Stomach (tissue), 9 donors: Measurements from ENCODE around the gene N4BP2. TPM values are rescaled to one million over a fixed set of nuclear protein-coding genes. Genes with fewer than 3 reads are reported as not detected.

ENCODE experiments used
- DNase-seq, 2 donors: peaks; one replicate each; pipeline versions ENCODE4 v3.0.0 to v3.0.0-alpha.2; 2013 to 2019
- H3K27ac ChIP-seq, 5 donors: fragments of 200-600 bp in 4 of 5; sonication (generic) in 4 of 5; one replicate each; pipeline ENCODE4 v1.5.1; 2013 to 2019; ENCODE audit warnings: mild to moderate bottlenecking in 1 of 5, moderate library complexity in 1 of 5
- H3K27me3 ChIP-seq, 3 donors: fragments of 200-600 bp; sonication (generic); one replicate each; pipeline ENCODE4 v1.5.1; 2017 to 2019; ENCODE audit warnings: mixed run types in 1 of 3
- H3K36me3 ChIP-seq, 4 donors: fragments of 200-600 bp; sonication (generic); 1 replicate in 3 of 4; 2 replicates in 1 of 4; pipeline ENCODE4 v1.5.1; 2016 to 2019
- H3K4me1 ChIP-seq, 4 donors: fragments of 200-600 bp; sonication (generic); one replicate each; pipeline ENCODE4 v1.5.1; 2016 to 2019
- H3K4me3 ChIP-seq, 4 donors: fragments of 200-600 bp; sonication (generic) in 3 of 4; one replicate each; pipeline ENCODE4 v1.5.1; 2016 to 2019; ENCODE audit warnings: mild to moderate bottlenecking in 1 of 4
- H3K9me3 ChIP-seq, 4 donors: fragments of 200-600 bp; sonication (generic); one replicate each; pipeline ENCODE4 v1.5.1; 2016 to 2019
- CTCF ChIP-seq, 7 experiments: fragments of 450-650 bp in 4 of 7; fragments of 200-600 bp in 3 of 7; sonication (generic) in 3 of 7; IDR thresholded peaks; one replicate each; pipeline ENCODE4 v1.5.1; 2016 to 2019; ENCODE audit warnings: antibody characterized with exemption in 7 of 7, control low read depth in 2 of 7, mild to moderate bottlenecking in 1 of 7
- EP300 ChIP-seq: sonication (generic); formaldehyde crosslinking; IDR thresholded peaks from one replicate; pipeline ENCODE4 v1.6.1; 2017; ENCODE audit warnings: antibody characterized with exemption
- POLR2A ChIP-seq, 4 donors: fragments of 450-650 bp; IDR thresholded peaks; one replicate each; pipeline ENCODE4 v1.6.1; 2016; ENCODE audit warnings: antibody characterized with exemption in 4 of 4, control low read depth in 2 of 4, mild to moderate bottlenecking in 1 of 4, moderate library complexity in 1 of 4
- POLR2AphosphoS5 ChIP-seq, 3 donors: sonication (generic); formaldehyde crosslinking; IDR thresholded peaks; one replicate each; pipeline ENCODE4 v1.6.1; 2016; ENCODE audit warnings: antibody characterized with exemption in 3 of 3
- WGBS, 5 donors: extraction: QIAGEN DNeasy Blood & Tissue Kit in 3 of 5; methylation state at CpG; one replicate each; pipeline versions ENCODE4 v1.1.5 to v1.1.7; 2013 to 2018; 5-methylcytosine and 5-hydroxymethylcytosine counted together
- intact Hi-C: fragments of 100-400 bp; cut with DNase I; formaldehyde crosslinking; loops from one replicate; pipeline ENCODE4 v1.15.1; 2023; ENCODE audit warnings: low total_unique reads
- polyA plus RNA-seq, 3 donors: library from polyadenylated mRNA; stranded (reverse); fragments of 200-250 nt; gene quantifications; one replicate each; pipeline ENCODE4 v1.2.3, GENCODE V29; 2013
- total RNA-seq, 5 donors: library from RNA; depleted of rRNA; stranded (reverse); fragments of >200 nt; gene quantifications; one replicate each; pipeline versions ENCODE4 v1.1.0 to v1.2.3, GENCODE V29; 2014 to 2016
- donor health status: healthy with polysubstance abuse.
- donor health status: Bipolar disorder and iron deficiency.
- donor health status: healthy.

N4BP2 gene
- total and polyA plus RNA-seq, 8 donors = 0.73 to 41.5 (median 5.5) TPM

GRCh38 chr4:40059362-40059761, 2.7 kb downstream of the N4BP2 start:
- H3K4me3 ChIP-seq = no peak overlapping the region
- peaks cover 12 to 30% (median 25%) of the 10 kb centered on the region in 4 donors for H3K4me1 ChIP-seq
- no peak for DNase-seq
- H3K27me3 ChIP-seq = no peaks in the 10 kb centered on the region
- 82 to 91% (median 82%) methylated on average over 6 of the region's 6 CpGs for whole genome bisulfite sequencing, 5 donors
- no peaks in the 10 kb centered on the region for H3K9me3 ChIP-seq
- TF ChIP-seq POLR2A (IDR thresholded peaks at IDR 0.05) (no peak), EP300 (no peak), CTCF (IDR thresholded peaks at IDR 0.05) (no peak), POLR2AphosphoS5 (IDR thresholded peaks at IDR 0.05) (no peak)
- peaks cover 0 to 8% (median under 1%) of the 10 kb centered on the region in 4 donors for H3K36me3 ChIP-seq
- H3K27ac ChIP-seq = no peak overlapping the region
- intact Hi-C loops = no loop called here

GRCh38 chr4:40065010-40065409, 8.4 kb downstream of the N4BP2 start:
- H3K9me3 ChIP-seq = no peaks in the 10 kb centered on the region
- peaks cover 0 to 13% (median 2%) of the 10 kb centered on the region in 4 donors for H3K4me1 ChIP-seq
- no peak overlapping the region for H3K27ac ChIP-seq
- H3K36me3 ChIP-seq = peaks cover 0 to 10% (median 4%) of the 10 kb centered on the region in 4 donors
- H3K4me3 ChIP-seq = no peak overlapping the region
- TF ChIP-seq POLR2A (IDR thresholded peaks at IDR 0.05) = no peak
- no peak for TF ChIP-seq POLR2AphosphoS5 (IDR thresholded peaks at IDR 0.05)
- no peak for TF ChIP-seq EP300
- TF ChIP-seq CTCF (IDR thresholded peaks at IDR 0.05) = no peak
- WGBS, 5 donors = 77 to 90% (median 82%) methylated on average over 3 of the region's 3 CpGs
- H3K27me3 ChIP-seq = no peaks in the 10 kb centered on the region
- DNase-seq = no peak
- intact Hi-C loops = no loop called here

GRCh38 chr4:40066651-40067050, 10.0 kb downstream of the N4BP2 start:
- no peaks in the 10 kb centered on the region for H3K27me3 ChIP-seq
- DNase-seq = no peak
- H3K4me1 ChIP-seq = peaks cover 0 to 20% (median 2%) of the 10 kb centered on the region in 4 donors
- H3K4me3 ChIP-seq = no peak overlapping the region
- TF ChIP-seq EP300 = no peak
- TF ChIP-seq POLR2A (IDR thresholded peaks at IDR 0.05) = no peak
- TF ChIP-seq POLR2AphosphoS5 (IDR thresholded peaks at IDR 0.05) = no peak
- TF ChIP-seq CTCF (IDR thresholded peaks at IDR 0.05) = no peak
- no peak overlapping the region for H3K27ac ChIP-seq
- intact Hi-C loops = no loop called here
- H3K36me3 ChIP-seq = peaks cover 0 to 10% (median 4%) of the 10 kb centered on the region in 4 donors
- 89 to 94% (median 92%) methylated on average over 3 of the region's 3 CpGs for WGBS, 5 donors
- H3K9me3 ChIP-seq = no peaks in the 10 kb centered on the region

GRCh38 chr4:40070387-40070786, 13.7 kb downstream of the N4BP2 start:
- Histone ChIP-seq H3K4me3 (no peak overlapping the region), H3K9me3 (no peaks in the 10 kb centered on the region), H3K27ac (no peak overlapping the region), H3K4me1 (peaks cover 0 to 12% (median 2%) of the 10 kb centered on the region in 4 donors), H3K27me3 (no peaks in the 10 kb centered on the region), H3K36me3 (peaks cover 5 to 20% (median 17%) of the 10 kb centered on the region in 4 donors)
- intact Hi-C loops = no loop called here
- WGBS, 5 donors = 90 to 100% (median 97%) methylated on average over 1 of the region's 1 CpG
- no peak for DNase-seq
- TF ChIP-seq POLR2A (IDR thresholded peaks at IDR 0.05) = no peak
- no peak for TF ChIP-seq CTCF (IDR thresholded peaks at IDR 0.05)
- no peak for TF ChIP-seq EP300
- TF ChIP-seq POLR2AphosphoS5 (IDR thresholded peaks at IDR 0.05) = no peak
